ENCODE results near the gene STAC3. TPM values are rescaled to one million over a fixed set of nuclear protein-coding genes. Genes with fewer than 3 reads are reported as not detected.

The STAC3 gene
- total RNA-seq, 2 donors from 2014 or later: 4.8 to 20.9 TPM

DNA sequence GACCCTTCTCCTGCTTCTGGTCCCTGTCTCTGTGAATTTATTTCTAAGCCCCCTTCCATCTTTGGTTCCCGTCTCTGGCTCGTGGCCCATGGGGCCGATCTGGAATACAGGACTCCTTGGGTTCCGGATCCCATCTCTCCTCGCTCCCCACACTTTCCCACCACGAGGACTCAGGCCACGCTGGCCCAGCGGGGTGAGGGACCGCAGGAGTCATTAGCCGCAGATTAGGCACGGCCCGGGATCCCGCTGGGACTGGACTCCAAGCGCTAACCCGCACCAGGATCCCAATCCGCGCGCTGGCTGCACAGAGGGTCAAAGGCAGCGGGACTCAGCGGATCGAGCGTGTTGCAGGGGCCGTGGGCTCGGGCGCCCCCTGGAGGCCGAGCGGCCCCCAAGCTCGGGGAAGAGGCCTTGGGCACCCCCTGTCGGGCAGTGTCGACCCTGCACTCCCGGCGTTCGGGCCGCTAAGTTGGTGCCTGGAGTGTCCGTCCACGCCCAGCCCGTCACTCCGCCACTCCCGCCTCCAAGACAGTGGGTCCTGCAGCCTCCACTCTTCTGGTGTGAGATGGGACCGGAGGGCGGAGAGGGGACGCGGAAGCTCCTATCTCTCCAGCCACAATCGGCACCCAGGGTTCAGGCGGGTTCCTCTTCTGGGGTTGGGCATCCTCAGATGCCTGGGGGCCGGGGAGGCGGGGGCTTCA lies 12.0 kb downstream of the STAC3 start:
- Histone ChIP-seq H3K9me3 (no peaks in the 10 kb centered on the region), H3K27me3 (replicated peaks; ENCODE audit: insufficient read depth) (no peaks in the 10 kb centered on the region), H3K4me3 (peak overlapping the region; percentile 15 to 16), H3K4me1 (replicated peaks) (peaks cover 30% of the 10 kb centered on the region), H3K36me3 (no peaks in the 10 kb centered on the region), H3K27ac (no peak overlapping the region)
- intact Hi-C loops (cut with DNase I): loop anchor here (1.0 kb wide), 1 partner anchor 25 kb away; no protein-coding TSS in a partner anchor
- peak; percentile 78 for DNase-seq (ENCODE audit: low spot score)
- TF ChIP-seq, protein P1, sequence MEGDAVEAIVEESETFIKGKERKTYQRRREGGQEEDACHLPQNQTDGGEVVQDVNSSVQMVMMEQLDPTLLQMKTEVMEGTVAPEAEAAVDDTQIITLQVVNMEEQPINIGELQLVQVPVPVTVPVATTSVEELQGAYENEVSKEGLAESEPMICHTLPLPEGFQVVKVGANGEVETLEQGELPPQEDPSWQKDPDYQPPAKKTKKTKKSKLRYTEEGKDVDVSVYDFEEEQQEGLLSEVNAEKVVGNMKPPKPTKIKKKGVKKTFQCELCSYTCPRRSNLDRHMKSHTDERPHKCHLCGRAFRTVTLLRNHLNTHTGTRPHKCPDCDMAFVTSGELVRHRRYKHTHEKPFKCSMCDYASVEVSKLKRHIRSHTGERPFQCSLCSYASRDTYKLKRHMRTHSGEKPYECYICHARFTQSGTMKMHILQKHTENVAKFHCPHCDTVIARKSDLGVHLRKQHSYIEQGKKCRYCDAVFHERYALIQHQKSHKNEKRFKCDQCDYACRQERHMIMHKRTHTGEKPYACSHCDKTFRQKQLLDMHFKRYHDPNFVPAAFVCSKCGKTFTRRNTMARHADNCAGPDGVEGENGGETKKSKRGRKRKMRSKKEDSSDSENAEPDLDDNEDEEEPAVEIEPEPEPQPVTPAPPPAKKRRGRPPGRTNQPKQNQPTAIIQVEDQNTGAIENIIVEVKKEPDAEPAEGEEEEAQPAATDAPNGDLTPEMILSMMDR (IDR thresholded peaks at IDR 0.05): peak; percentile 99 to 100 (median 100)
- TF ChIP-seq POLR2AphosphoS5 (IDR thresholded peaks at IDR 0.05): peak; percentile 70
- no peak for TF ChIP-seq POLR2A (IDR thresholded peaks at IDR 0.05)
- WGBS: 2% methylated on average over 35 of the region's 47 CpGs

GRCh38 chr12:57237932-57238853 lies 12.8 kb downstream of the STAC3 start:
- TF ChIP-seq, protein P1 (IDR thresholded peaks at IDR 0.05): no peak
- TF ChIP-seq POLR2AphosphoS5 (IDR thresholded peaks at IDR 0.05) (no peak), POLR2A (IDR thresholded peaks at IDR 0.05) (no peak)
- DNase-seq (ENCODE audit: low spot score): no peak
- peaks cover 27% of the 10 kb centered on the region for H3K4me1 ChIP-seq (replicated peaks)
- 8% methylated on average over 63 of the region's 63 CpGs for WGBS
- H3K27me3 ChIP-seq (replicated peaks; ENCODE audit: insufficient read depth): no peaks in the 10 kb centered on the region
- no peak overlapping the region for H3K27ac ChIP-seq
- peak overlapping the region; percentile 15 to 16 for H3K4me3 ChIP-seq
- intact Hi-C loops (cut with DNase I): no loop called here
- no peaks in the 10 kb centered on the region for H3K9me3 ChIP-seq
- no peaks in the 10 kb centered on the region for H3K36me3 ChIP-seq

- Histone ChIP-seq H3K4me1 (replicated peaks) (peaks cover 22% of the 10 kb centered on the region), H3K9me3 (no peaks in the 10 kb centered on the region), H3K27me3 (replicated peaks; ENCODE audit: insufficient read depth) (no peaks in the 10 kb centered on the region), H3K27ac (no peak overlapping the region), H3K4me3 (no peak overlapping the region), H3K36me3 (no peaks in the 10 kb centered on the region)
- no peak for DNase-seq (ENCODE audit: low spot score)
- 47% methylated on average over 5 of the region's 5 CpGs for WGBS
- intact Hi-C loops (cut with DNase I): no loop called here
- TF ChIP-seq, protein P1 (IDR thresholded peaks at IDR 0.05): no peak
- TF ChIP-seq POLR2AphosphoS5 (IDR thresholded peaks at IDR 0.05) (no peak), POLR2A (IDR thresholded peaks at IDR 0.05) (no peak)
Observed at GRCh38 chr12:57237596-57237931, 13.4 kb downstream of the STAC3 start.

- no peak overlapping the region for H3K4me3 ChIP-seq
- no peaks in the 10 kb centered on the region for H3K36me3 ChIP-seq
- H3K27ac ChIP-seq: no peak overlapping the region
- H3K4me1 ChIP-seq (replicated peaks): peaks cover 22% of the 10 kb centered on the region
- intact Hi-C loops (cut with DNase I): no loop called here
- no peaks in the 10 kb centered on the region for H3K9me3 ChIP-seq
- no peak for TF ChIP-seq POLR2AphosphoS5 (IDR thresholded peaks at IDR 0.05)
- no peak for TF ChIP-seq POLR2A (IDR thresholded peaks at IDR 0.05)
- TF ChIP-seq, protein P1 (IDR thresholded peaks at IDR 0.05): no peak
- WGBS: 48% methylated on average over 9 of the region's 9 CpGs
- no peaks in the 10 kb centered on the region for H3K27me3 ChIP-seq (replicated peaks; ENCODE audit: insufficient read depth)
- DNase-seq (ENCODE audit: low spot score): no peak
Observed at GRCh38 chr12:57236925-57237595, 13.9 kb downstream of the STAC3 start.

Measured in prostate gland (tissue), 2 donors.